Left ventricle myocardium inferior (tissue), 1 donor: ENCODE data around the gene TPRG1. TPM values are rescaled to one million over a fixed set of nuclear protein-coding genes. Genes with fewer than 3 reads are reported as not detected.
"Not testable (repeated sequence)": the region's sequence is repeated elsewhere in the genome, so short reads cannot be mapped to it uniquely, and the experiment has no call there.

Experiments
- DNase-seq: peaks from one replicate; pipeline ENCODE4 v3.0.0-alpha.2; 2020
- H3K27ac ChIP-seq: fragments of 200-600 bp; replicated peaks from 2 replicates; pipeline ENCODE4 v1.8.0; 2021
- H3K27me3 ChIP-seq: fragments of 200-600 bp; 2 replicates; pipeline ENCODE4 v1.8.0; 2021; ENCODE audit warnings: low read depth
- H3K36me3 ChIP-seq: fragments of 200-600 bp; 2 replicates; pipeline ENCODE4 v1.8.0; 2021
- H3K4me1 ChIP-seq: fragments of 200-600 bp; 2 replicates; pipeline ENCODE4 v1.8.0; 2021
- H3K4me3 ChIP-seq: fragments of 200-600 bp; 2 replicates; pipeline ENCODE4 v1.8.0; 2021; ENCODE audit warnings: mild to moderate bottlenecking, moderate library complexity
- H3K9me3 ChIP-seq: fragments of 200-600 bp; replicated peaks from 2 replicates; pipeline ENCODE4 v1.8.0; 2021
- CTCF ChIP-seq: fragments of 200-600 bp; IDR thresholded peaks from 2 replicates; pipeline ENCODE4 v1.8.0; 2021; ENCODE audit warnings: antibody characterized with exemption, mild to moderate bottlenecking, borderline replicate concordance
- intact Hi-C: fragments of 100-400 bp; cut with micrococcal nuclease; formaldehyde crosslinking; loops from one replicate; pipeline ENCODE4 v1.11.0; 2022
- total RNA-seq: library from RNA; stranded (reverse); fragmentation: NEBNext Ultra II Directional; extraction: Animal tissue kit (Norgen Biotek cat#: 25700); gene quantifications from one replicate; pipeline ENCODE4 v1.2.1, GENCODE V29; 2021
- donor health status: DM: no; HTN: yes; CAD: no; lungs with severe emphysema.

Gene TPRG1
- total RNA-seq, 1 donor from 2014 or later = 1.5 TPM

DNA sequence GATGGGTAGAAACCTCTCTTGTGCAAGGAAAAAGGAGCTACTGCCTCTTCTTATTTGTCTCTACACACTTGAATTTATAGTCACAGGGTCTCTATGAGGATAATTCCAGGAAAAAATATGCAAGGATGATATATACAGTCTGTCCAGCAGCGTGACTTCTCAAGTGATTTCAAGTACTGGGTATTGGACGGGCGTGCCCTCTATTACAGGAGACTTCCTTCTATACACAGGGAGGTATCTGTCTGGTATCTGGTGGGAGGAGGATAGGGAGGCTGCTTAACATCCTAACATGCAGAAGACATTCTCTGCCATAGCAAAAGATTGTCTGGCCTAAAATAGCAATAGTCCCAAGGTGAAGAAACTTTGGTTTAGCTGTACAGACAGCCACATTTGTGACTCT lies 146.1 kb downstream of the TPRG1 start:
- intact Hi-C loops = no loop called here
- H3K27ac ChIP-seq = no peak overlapping the region
- H3K9me3 ChIP-seq = no peaks in the 10 kb centered on the region

DNA sequence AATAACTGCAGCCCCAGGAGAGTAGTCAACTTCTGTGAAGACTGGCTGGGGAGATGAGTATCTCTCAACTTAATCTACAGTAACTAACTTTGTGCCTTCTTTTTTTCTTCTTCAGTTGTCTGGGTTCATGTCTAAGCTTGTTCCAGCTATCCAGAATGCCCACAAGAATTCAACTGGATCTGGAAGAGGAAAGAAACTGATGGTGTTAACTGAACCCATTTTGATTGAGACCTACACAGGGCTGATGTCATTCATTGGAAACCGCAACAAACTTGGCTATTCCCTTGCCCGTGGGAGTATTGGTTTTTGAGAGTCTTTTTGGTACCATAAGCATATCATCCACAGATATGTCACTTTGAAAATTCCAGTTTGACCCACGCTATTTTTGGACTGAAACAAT lies 148.7 kb downstream of the TPRG1 start:
- H3K4me1 ChIP-seq = no peaks in the 10 kb centered on the region
- DNase-seq = no peak
- H3K4me3 ChIP-seq = no peak overlapping the region
- no peaks in the 10 kb centered on the region for H3K36me3 ChIP-seq
- no peak overlapping the region for H3K27ac ChIP-seq
- intact Hi-C loops = no loop called here
- H3K27me3 ChIP-seq = no peaks in the 10 kb centered on the region
- no peaks in the 10 kb centered on the region for H3K9me3 ChIP-seq
- no peak for TF ChIP-seq CTCF

More for the DNA sequence above, 146.1 kb downstream of the TPRG1 start:
- Histone ChIP-seq H3K27me3 (no peaks in the 10 kb centered on the region), H3K4me3 (no peak overlapping the region), H3K4me1 (no peaks in the 10 kb centered on the region), H3K36me3 (no peaks in the 10 kb centered on the region)
- DNase-seq = no peak
- TF ChIP-seq CTCF = no peak

GRCh38 chr3:189322339-189322738 lies 150.6 kb downstream of the TPRG1 start:
- DNase-seq = no peak
- no peak for TF ChIP-seq CTCF
- Histone ChIP-seq H3K27ac (no peak overlapping the region), H3K4me3 (no peak overlapping the region), H3K27me3 (no peaks in the 10 kb centered on the region), H3K36me3 (no peaks in the 10 kb centered on the region), H3K4me1 (no peaks in the 10 kb centered on the region), H3K9me3 (no peaks in the 10 kb centered on the region)
- intact Hi-C loops = no loop called here

- TF ChIP-seq CTCF = no peak
- intact Hi-C loops = no loop called here
- no peak for DNase-seq
- H3K27me3 ChIP-seq = no peaks in the 10 kb centered on the region
- H3K9me3 ChIP-seq = no peaks in the 10 kb centered on the region
- no peak overlapping the region for H3K27ac ChIP-seq
- H3K4me3 ChIP-seq = no peak overlapping the region
- no peaks in the 10 kb centered on the region for H3K4me1 ChIP-seq
- H3K36me3 ChIP-seq = no peaks in the 10 kb centered on the region
Measured at GRCh38 chr3:189324538-189325138, 152.9 kb downstream of the TPRG1 start.

- no peak for DNase-seq
- no peaks in the 10 kb centered on the region for H3K36me3 ChIP-seq
- no peak overlapping the region for H3K27ac ChIP-seq
- H3K4me3 ChIP-seq = no peak overlapping the region
- H3K4me1 ChIP-seq = no peaks in the 10 kb centered on the region
- H3K9me3 ChIP-seq = no peaks in the 10 kb centered on the region
- no peaks in the 10 kb centered on the region for H3K27me3 ChIP-seq
- no peak for TF ChIP-seq CTCF
- intact Hi-C loops = no loop called here
Measured at GRCh38 chr3:189325454-189325853, 153.7 kb downstream of the TPRG1 start.

DNA sequence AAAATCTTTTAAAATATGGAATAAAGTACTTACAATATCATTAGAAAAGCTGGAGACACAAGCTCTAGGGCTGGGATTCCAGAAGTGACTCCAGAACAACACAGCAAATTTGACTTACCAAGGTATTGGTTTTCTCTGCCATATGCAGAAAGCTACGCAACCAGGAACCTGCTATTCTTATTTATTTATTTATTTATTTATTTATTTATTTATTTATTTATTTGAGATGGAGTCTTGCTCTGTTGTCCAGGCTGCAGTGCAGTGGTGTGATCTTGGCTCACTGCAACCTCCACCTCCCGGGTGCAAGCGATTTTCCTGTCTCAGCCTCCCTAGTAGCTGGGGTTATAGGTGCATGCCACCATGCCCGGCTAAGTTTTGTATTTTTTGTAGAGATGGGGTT lies 157.9 kb downstream of the TPRG1 start:
- H3K4me3 ChIP-seq, H3K4me1 ChIP-seq, intact Hi-C loops, DNase-seq, H3K9me3 ChIP-seq, H3K27me3 ChIP-seq, H3K27ac ChIP-seq, H3K36me3 ChIP-seq: not testable (repeated sequence)
